Omental fat pad (tissue), 4 donors: Measurements from ENCODE around the gene SORCS3. TPM values are rescaled to one million over a fixed set of nuclear protein-coding genes. Genes with fewer than 3 reads are reported as not detected.

ENCODE experiments used
- ATAC-seq: fragments of 150-250 bp; one replicate; pipeline ENCODE4 v1.9.1; 2016; ENCODE audit warnings: mild to moderate bottlenecking, moderate library complexity; ENCODE audit not compliant: low FRiP score
- DNase-seq: peaks from one replicate; pipeline ENCODE4 v3.0.0-alpha.2; 2019; ENCODE audit warnings: low spot score
- total RNA-seq, 4 donors: library from RNA; depleted of rRNA; stranded (reverse); fragments of >200 nt; gene quantifications; one replicate each; pipeline ENCODE4 v1.1.0, GENCODE V29; 2016
- TF ChIP-seq, protein P1 (sequence below), 3 donors: fragments of 450-650 bp; IDR thresholded peaks; one replicate each; pipeline ENCODE4 v1.5.1; 2016 to 2017; ENCODE audit warnings: antibody characterized with exemption in 3 of 3, mild to moderate bottlenecking in 3 of 3, moderate library complexity in 2 of 3

Gene SORCS3
- total RNA-seq, 4 donors from 2014 or later, result not detected

DNA sequence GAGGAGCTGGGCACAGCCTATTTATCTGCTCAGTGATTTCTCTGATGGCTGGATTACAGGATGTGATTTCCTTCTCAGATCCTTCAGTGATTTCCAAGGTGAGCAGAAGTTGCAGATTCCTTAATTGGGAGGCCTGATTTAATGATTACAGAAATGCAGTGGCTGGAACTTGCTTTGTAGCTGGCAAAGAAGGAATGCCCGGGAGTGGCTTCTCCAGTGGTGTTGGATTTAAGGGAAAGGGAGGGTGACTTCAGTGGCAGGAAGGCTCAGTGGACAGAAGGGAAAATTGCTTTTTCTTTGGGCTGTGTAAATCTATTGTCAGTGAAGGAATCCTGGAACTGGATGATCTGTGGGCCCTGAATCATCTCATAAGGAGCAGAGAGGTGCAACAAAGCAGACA lies 5.1 kb downstream of the SORCS3 start:
- ATAC-seq, result no peak
- TF ChIP-seq, protein P1, sequence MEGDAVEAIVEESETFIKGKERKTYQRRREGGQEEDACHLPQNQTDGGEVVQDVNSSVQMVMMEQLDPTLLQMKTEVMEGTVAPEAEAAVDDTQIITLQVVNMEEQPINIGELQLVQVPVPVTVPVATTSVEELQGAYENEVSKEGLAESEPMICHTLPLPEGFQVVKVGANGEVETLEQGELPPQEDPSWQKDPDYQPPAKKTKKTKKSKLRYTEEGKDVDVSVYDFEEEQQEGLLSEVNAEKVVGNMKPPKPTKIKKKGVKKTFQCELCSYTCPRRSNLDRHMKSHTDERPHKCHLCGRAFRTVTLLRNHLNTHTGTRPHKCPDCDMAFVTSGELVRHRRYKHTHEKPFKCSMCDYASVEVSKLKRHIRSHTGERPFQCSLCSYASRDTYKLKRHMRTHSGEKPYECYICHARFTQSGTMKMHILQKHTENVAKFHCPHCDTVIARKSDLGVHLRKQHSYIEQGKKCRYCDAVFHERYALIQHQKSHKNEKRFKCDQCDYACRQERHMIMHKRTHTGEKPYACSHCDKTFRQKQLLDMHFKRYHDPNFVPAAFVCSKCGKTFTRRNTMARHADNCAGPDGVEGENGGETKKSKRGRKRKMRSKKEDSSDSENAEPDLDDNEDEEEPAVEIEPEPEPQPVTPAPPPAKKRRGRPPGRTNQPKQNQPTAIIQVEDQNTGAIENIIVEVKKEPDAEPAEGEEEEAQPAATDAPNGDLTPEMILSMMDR (IDR thresholded peaks at IDR 0.05), result no peak
- no peak for DNase-seq

DNA sequence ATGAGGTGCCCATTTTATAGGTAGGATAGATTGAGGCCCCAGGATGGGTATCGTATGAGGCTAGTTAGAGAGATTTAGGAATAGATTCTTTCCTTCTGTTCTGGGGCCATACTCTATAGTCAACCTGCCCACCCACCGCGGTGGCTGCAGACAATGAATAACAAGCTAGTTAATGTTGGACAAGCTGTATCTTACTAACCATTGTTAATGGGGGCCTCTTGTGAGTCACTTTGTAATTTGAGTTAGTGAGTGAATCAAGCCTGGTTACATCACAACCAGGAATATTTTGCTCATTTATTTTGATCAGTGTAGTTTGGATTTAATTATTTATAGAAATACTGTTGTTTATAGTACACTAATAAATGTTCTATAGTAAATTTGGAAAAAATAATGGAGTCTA lies 7.3 kb downstream of the SORCS3 start:
- no peak for DNase-seq
- TF ChIP-seq, protein P1 (IDR thresholded peaks at IDR 0.05), result no peak
- no peak for ATAC-seq

DNA sequence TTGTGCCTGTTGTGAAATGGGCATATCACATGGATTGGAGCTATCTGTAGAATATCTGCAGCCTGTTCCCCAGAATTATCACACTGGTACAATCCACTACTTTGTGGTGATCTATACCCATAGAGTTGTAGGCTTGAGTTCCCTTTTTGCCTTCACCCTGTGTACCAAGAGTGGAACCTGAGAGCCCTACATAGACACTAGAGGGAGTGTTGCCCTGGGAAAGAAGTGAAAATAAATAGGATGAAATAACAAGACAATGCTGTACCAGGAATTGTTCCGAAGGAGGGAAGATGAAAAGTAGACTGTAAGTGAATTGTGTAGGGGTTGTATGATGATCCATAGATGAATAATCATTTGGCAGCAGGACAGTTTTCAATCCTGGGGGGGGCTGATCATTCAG lies 9.0 kb downstream of the SORCS3 start:
- DNase-seq (no peak), ATAC-seq (no peak)
- TF ChIP-seq, protein P1 (IDR thresholded peaks at IDR 0.05), result no peak

DNA sequence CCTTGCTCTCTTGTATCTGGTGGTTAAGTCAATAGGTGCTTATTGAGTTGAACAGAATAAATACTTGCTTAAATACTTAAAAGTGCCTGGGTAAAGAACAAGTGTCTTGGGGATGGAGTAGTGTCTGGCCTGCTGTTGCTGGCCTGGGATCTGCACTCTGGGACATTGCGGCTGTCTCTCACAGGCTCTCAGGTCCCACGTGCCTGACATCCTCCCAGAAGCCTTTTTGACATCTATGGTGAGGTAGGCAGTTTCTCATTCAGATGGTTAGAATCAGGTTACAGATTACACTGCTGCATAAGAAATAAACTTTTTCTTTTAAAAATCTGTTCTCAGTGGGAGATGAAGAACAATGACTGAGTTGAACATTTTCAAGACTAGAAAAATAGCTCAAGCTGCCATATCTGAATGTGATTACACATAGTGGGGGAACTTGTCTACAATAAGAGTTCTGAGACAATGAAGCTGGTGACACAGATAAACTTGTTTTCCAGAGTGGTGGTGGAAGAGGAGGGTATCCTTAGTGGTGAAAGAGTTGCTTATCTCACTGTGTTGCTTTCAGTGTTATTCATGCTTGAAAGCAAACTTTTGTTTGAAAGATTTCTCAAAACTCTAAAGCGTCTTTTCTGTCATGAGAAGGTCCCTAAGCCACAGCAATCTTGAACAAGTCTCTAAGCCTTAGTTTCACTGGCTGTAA lies 9.7 kb downstream of the SORCS3 start:
- no peak for ATAC-seq
- TF ChIP-seq, protein P1 (IDR thresholded peaks at IDR 0.05), result no peak
- DNase-seq, result no peak

DNA sequence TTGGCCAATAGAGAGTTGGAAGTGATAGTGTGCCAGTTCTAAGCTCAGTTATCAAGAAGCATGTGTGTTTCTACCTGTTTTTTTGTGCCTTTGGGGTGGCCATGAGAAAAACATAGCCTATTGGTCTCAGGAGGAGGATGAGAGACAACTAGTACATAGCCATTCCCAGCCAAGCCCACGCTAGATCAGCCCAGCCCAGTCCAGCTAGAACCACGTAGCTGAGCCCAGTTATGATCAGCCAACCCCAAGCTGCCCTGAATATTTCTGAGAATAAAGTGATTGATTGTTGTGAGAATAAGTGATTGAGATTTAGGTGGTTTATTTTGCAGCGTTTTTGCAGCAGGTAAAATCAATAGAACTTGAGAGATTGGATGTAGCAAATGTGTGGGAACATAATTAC lies 15.9 kb downstream of the SORCS3 start:
- ATAC-seq (no peak), DNase-seq (no peak)
- TF ChIP-seq, protein P1 (IDR thresholded peaks at IDR 0.05), result no peak

DNA sequence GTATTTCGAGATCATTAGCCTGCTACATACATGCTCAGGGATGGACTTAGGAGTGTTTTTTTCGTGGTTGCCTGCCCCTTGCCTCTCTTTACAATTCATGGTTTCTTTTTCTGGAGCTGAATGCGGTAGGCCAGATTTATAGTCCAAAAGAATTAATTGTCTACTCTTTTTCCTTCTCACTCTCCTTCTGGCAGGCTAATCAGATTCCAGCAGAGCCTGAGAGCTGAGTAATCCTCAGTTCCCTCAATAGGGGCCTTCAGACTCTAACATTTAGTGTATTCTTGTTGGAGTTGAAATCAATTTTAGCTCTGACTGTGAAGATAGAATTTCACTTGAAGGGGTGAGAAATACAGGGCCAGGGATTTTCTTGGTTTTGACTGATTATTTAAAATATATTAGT lies 16.4 kb downstream of the SORCS3 start:
- TF ChIP-seq, protein P1 (IDR thresholded peaks at IDR 0.05), result no peak
- no peak for ATAC-seq
- DNase-seq, result no peak

DNA sequence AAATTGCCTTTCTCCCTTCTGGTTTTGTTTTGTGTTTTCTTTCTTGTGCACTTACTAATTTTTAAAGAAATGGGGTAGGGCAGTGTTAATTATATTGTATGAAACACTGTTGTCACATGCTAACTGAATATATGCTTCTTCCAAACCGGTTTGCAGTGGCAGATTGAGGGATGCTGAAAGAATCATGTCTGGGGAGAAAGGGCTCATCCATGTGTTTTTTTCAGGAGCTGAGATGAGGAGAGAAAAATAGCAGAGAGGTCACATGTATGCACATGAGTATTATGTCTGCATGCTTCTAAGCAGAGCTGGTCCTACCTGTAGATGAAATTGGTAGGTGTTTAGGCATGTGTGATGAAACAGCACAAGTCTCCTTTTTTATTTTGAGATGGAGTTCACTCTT lies 17.0 kb downstream of the SORCS3 start:
- DNase-seq (no peak), ATAC-seq (no peak)
- TF ChIP-seq, protein P1 (IDR thresholded peaks at IDR 0.05), result no peak
